GM18505 (cell line): ENCODE data around the gene GSTP1.
A peak's percentile ranks its signal among the peaks of the same experiment; 100 is the strongest.

Experiments used
- ATAC-seq: cut with Tn5 transposase; IDR thresholded peaks from one replicate; pipeline ENCODE4 v1.9.1; 2021; ENCODE audit not compliant: unreplicated experiment
- POLR2A ChIP-seq: IDR thresholded peaks from 4 replicates; pipeline ENCODE4 v1.6.1; 2011; ENCODE audit warnings: borderline replicate concordance; ENCODE audit not compliant: insufficient read depth, insufficient read length; ENCODE audit errors: extremely low read depth

GSTP1 gene

GRCh38 chr11:67629386-67630227 is 46.0 kb downstream of the GSTP1 start, which contains the start of gene NUDT8:
TSS of gene NUDT8 (minus strand) at chr11:67629937. CDS start at chr11:67629911, 26 bp downstream.
- peak; percentile 64 for TF ChIP-seq POLR2A
- peak; percentile 56 for ATAC-seq

- TF ChIP-seq POLR2A: peak; percentile 58
Observed at GRCh38 chr11:67630228-67630942, 46.8 kb downstream of the GSTP1 start.

GRCh38 chr11:67630943-67631331 is 47.3 kb downstream of the GSTP1 start:
- no peak for TF ChIP-seq POLR2A
- ATAC-seq: no peak

More at GRCh38 chr11:67630228-67630942, 46.8 kb downstream of the GSTP1 start:
- ATAC-seq: peak; percentile 50

GRCh38 chr11:67631411-67631810 is 47.8 kb downstream of the GSTP1 start:
- ATAC-seq: no peak
- no peak for TF ChIP-seq POLR2A

- no peak for ATAC-seq
Observed at GRCh38 chr11:67631853-67632174, 48.2 kb downstream of the GSTP1 start.

GRCh38 chr11:67632175-67632981 is 48.8 kb downstream of the GSTP1 start:
- ATAC-seq: no peak
- TF ChIP-seq POLR2A: no peak

More at GRCh38 chr11:67631853-67632174, 48.2 kb downstream of the GSTP1 start:
- no peak for TF ChIP-seq POLR2A

GRCh38 chr11:67632982-67633755 is 49.6 kb downstream of the GSTP1 start:
- ATAC-seq: no peak
- no peak for TF ChIP-seq POLR2A

GRCh38 chr11:67633758-67634365 is 50.2 kb downstream of the GSTP1 start:
- TF ChIP-seq POLR2A: no peak
- ATAC-seq: no peak

GRCh38 chr11:67634366-67635230 is 51.0 kb downstream of the GSTP1 start:
- ATAC-seq: no peak
- no peak for TF ChIP-seq POLR2A

GRCh38 chr11:67635231-67635521 is 51.6 kb downstream of the GSTP1 start:
- no peak for TF ChIP-seq POLR2A
- no peak for ATAC-seq
